Upper lobe of left lung (tissue), 6 donors: ENCODE results near the gene SLC25A28. TPM values are rescaled to one million over a fixed set of nuclear protein-coding genes. Genes with fewer than 3 reads are reported as not detected.
A peak's percentile ranks its signal among the peaks of the same experiment; 100 is the strongest.

Source experiments
- ATAC-seq, 2 donors: fragments of 200-7000 bp; cut with Tn5 transposase; one replicate each; pipeline ENCODE4 v1.9.1; 2022; ENCODE audit warnings: mild to moderate bottlenecking in 2 of 2, moderate library complexity in 2 of 2; ENCODE audit not compliant: low FRiP score in 2 of 2
- DNase-seq, 2 donors: peaks; one replicate each; pipeline ENCODE4 v3.0.0-alpha.2; 2019 to 2020
- H3K27ac ChIP-seq, 4 donors: fragments of 200-600 bp; sonication (generic); one replicate each; pipeline ENCODE4 v1.5.1; 2016 to 2019
- H3K27me3 ChIP-seq, 4 donors: fragments of 200-600 bp; sonication (generic); one replicate each; pipeline ENCODE4 v1.5.1; 2017 to 2019
- H3K36me3 ChIP-seq, 4 donors: fragments of 200-600 bp; sonication (generic); one replicate each; pipeline ENCODE4 v1.5.1; 2016 to 2019
- H3K4me1 ChIP-seq, 4 donors: fragments of 200-600 bp; sonication (generic); one replicate each; pipeline ENCODE4 v1.5.1; 2018 to 2019
- H3K4me3 ChIP-seq, 4 donors: fragments of 200-600 bp; sonication (generic); one replicate each; pipeline ENCODE4 v1.5.1; 2017 to 2019; ENCODE audit warnings: mild to moderate bottlenecking in 2 of 4, moderate library complexity in 1 of 4
- H3K9me3 ChIP-seq, 4 donors: fragments of 200-600 bp; sonication (generic); one replicate each; pipeline ENCODE4 v1.5.1; 2018 to 2019
- EP300 ChIP-seq, 4 donors: sonication (generic); formaldehyde crosslinking; IDR thresholded peaks; one replicate each; pipeline ENCODE4 v1.5.1; 2017; ENCODE audit warnings: antibody characterized with exemption in 4 of 4, control low read depth in 2 of 4
- POLR2A ChIP-seq, 4 donors: fragments of 450-650 bp; IDR thresholded peaks; one replicate each; pipeline ENCODE4 v1.5.1; 2016 to 2017; ENCODE audit warnings: antibody characterized with exemption in 4 of 4, mild to moderate bottlenecking in 2 of 4
- POLR2AphosphoS5 ChIP-seq, 2 donors: sonication (generic); formaldehyde crosslinking; IDR thresholded peaks; one replicate each; pipeline ENCODE4 v1.5.1; 2017; ENCODE audit warnings: antibody characterized with exemption in 2 of 2
- WGBS, 2 donors: methylation state at CpG; one replicate each; pipeline ENCODE4 v1.1.5; 2017 to 2018; 5-methylcytosine and 5-hydroxymethylcytosine counted together
- total RNA-seq, 6 donors: library from RNA; depleted of rRNA in 4 of 6; stranded (reverse); fragments of >200 nt in 4 of 6; gene quantifications; one replicate each; pipeline versions ENCODE4 v1.1.0 to v1.2.1, GENCODE V29; 2016 to 2021
- TF ChIP-seq, protein P1 (sequence below), 6 experiments: fragments of 450-650 bp in 4 of 6; fragments of 200-600 bp in 2 of 6; sonication (generic) in 2 of 6; IDR thresholded peaks; one replicate each; pipeline ENCODE4 v1.5.1; 2016 to 2019; ENCODE audit warnings: antibody characterized with exemption in 6 of 6
- donor health status: DM: no; HTN: no; CAD: no; lungs with moderate emphysema.
- donor health status: DM: no; HTN: yes; CAD: no; lungs with severe emphysema.

The SLC25A28 gene
- total RNA-seq, 6 donors from 2014 or later, result 25.7 to 53.4 (median 45.3) TPM

DNA sequence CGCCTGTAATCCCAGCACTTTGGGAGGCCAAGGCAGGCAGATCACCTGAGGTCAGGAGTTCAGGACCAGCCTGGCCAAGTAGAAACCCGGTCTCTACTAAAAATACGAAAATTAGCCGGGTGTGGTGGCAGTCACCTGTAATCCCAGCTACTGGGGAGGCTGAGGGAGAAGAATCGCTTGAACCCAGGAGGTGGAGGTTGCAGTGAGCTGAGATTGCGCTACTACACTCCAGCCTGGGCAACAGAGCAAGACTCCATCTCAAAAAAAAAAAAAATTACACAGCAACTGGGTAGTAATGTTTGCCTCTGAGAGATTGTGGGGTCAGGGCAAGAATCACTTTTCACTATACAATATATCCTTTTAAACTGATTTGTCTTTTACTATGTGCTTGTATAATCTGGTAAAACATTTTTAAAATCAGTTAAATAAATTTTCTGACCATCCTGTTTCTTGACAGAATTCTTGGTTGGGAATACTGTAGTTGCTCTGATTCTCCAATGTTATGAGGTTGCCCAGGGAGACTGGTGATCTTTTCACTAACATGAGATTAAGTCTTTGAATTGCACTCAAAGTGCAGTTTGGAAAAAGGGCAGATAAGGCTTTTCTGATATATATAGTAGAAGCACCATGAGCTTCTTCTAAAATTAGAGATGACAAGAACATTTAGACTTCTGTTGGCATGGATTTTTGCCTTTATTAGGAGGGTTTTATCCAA, 40.6 kb upstream of the SLC25A28 start:
- DNase-seq (no peak), ATAC-seq (no peak)
- Histone ChIP-seq H3K4me3 (no peak overlapping the region), H3K27ac (no peak overlapping the region), H3K27me3 (no peaks in the 10 kb centered on the region), H3K4me1 (peaks cover 10 to 28% (median 15%) of the 10 kb centered on the region in 4 donors), H3K9me3 (no peaks in the 10 kb centered on the region), H3K36me3 (peaks cover 0 to 18% (median under 1%) of the 10 kb centered on the region in 4 donors)
- WGBS, 2 donors, result 92 to 97% methylated on average over 6 of the region's 6 CpGs
- no peak for TF ChIP-seq POLR2AphosphoS5 (IDR thresholded peaks at IDR 0.05)
- no peak for TF ChIP-seq POLR2A (IDR thresholded peaks at IDR 0.05)

DNA sequence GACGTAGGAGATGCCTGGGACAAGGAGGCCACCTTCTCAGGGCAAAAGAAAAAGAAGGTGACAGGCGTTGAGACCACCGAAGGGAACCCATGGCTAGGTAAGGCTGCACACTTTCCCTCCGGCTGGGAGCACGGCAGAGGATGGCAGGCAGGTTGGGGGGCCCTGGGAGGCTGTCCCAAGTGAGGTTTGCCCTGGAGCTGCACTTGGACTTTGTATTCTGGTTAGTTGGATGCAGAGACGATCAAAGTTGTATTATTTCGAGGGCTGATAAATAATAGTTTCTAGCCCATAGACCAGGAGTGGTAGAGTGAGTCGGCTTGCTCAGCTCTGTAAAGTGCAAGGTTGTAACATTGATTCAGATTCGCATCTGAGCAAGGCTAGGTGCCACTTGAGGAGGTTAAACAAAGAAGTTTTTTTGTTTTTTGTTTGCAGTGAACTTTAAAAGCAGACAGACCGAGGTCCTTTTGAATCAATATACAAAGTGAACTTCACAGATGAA, 39.7 kb upstream of the SLC25A28 start:
- no peak for DNase-seq

DNA sequence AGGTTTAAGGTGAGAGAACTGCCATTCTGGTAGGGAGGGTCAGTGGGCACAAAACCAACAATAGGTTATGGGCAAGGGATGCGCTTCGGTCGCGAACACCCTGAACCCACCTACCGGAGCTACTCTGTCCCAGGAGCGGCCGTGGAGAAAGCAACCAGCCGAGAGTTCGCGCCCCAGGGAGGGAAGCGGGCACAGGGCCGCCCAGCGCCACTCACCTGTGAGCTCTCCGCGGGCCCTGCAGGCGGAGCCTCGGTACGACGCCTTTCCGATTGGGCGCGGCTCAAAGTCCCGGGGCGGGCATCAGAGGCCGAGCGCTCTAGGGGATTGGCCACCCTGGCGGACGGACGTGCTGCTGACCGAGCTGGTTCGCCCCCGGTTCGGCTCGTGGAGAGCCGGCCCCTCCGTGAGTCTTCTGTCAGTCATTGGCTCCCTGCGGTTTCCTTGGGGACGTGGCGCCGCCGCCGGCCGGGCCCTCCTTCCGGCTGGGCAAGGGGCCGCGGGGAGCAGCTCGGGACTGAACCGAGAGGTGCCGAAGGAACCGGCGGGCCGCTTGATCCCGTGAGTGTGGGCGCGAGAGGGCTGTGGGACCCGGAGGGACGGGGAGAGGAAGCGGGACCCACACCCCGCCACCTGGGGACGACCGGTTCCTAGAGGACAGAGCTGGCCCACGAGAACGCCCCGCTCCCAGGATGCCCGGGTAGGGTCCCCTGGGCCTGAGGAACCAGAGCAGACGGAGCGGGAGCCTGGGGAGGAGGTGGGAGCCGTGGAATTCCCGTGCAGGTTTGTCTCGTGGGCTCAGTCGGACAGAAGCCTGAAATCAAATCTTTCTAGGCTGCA, 39.0 kb upstream of the SLC25A28 start, which contains the start of gene ENTPD7:
Gene ENTPD7, plus strand, starts transcription at position 479 of the 837 bp plus-strand sequence. CDS start 448 bp downstream, outside the sequence.
- H3K36me3 ChIP-seq, result peaks cover 0 to 5% (median 0%) of the 10 kb centered on the region in 4 donors
- peak; percentile 99 to 100 for ATAC-seq
- DNase-seq, result peak; percentile 96 to 99
- no peak for TF ChIP-seq EP300 (IDR thresholded peaks at IDR 0.05)
- TF ChIP-seq, protein P1, sequence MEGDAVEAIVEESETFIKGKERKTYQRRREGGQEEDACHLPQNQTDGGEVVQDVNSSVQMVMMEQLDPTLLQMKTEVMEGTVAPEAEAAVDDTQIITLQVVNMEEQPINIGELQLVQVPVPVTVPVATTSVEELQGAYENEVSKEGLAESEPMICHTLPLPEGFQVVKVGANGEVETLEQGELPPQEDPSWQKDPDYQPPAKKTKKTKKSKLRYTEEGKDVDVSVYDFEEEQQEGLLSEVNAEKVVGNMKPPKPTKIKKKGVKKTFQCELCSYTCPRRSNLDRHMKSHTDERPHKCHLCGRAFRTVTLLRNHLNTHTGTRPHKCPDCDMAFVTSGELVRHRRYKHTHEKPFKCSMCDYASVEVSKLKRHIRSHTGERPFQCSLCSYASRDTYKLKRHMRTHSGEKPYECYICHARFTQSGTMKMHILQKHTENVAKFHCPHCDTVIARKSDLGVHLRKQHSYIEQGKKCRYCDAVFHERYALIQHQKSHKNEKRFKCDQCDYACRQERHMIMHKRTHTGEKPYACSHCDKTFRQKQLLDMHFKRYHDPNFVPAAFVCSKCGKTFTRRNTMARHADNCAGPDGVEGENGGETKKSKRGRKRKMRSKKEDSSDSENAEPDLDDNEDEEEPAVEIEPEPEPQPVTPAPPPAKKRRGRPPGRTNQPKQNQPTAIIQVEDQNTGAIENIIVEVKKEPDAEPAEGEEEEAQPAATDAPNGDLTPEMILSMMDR (IDR thresholded peaks at IDR 0.05), result peak; percentile 38 to 84 (median 80)
- TF ChIP-seq POLR2A (IDR thresholded peaks at IDR 0.05), result peak in 2 of 4 donors; percentile 29 to 54
- TF ChIP-seq POLR2AphosphoS5 (IDR thresholded peaks at IDR 0.05), result peak; percentile 18 to 56
- WGBS, 2 donors, result 0 to 1% methylated on average over 26 to 36 of the region's 71 CpGs
- peaks cover 10 to 28% (median 15%) of the 10 kb centered on the region in 4 donors for H3K4me1 ChIP-seq
- peak within 1 kb of the TSS; percentile 36 to 82 (median 74) for H3K27ac ChIP-seq
- H3K4me3 ChIP-seq, result peak within 1 kb of the TSS; percentile 50 to 88 (median 82)
- H3K9me3 ChIP-seq, result no peaks in the 10 kb centered on the region
- no peaks in the 10 kb centered on the region for H3K27me3 ChIP-seq

More for the DNA sequence above, 39.7 kb upstream of the SLC25A28 start:
- TF ChIP-seq POLR2AphosphoS5 (IDR thresholded peaks at IDR 0.05) (no peak), EP300 (IDR thresholded peaks at IDR 0.05) (no peak), POLR2A (IDR thresholded peaks at IDR 0.05) (no peak)
- TF ChIP-seq, protein P1 (IDR thresholded peaks at IDR 0.05), result no peak
- Histone ChIP-seq H3K4me3 (peak overlapping the region; percentile 50 to 88 (median 82)), H3K9me3 (no peaks in the 10 kb centered on the region), H3K27ac (peak overlapping the region in 3 of 4 donors; percentile 72 to 82 (median 75)), H3K36me3 (peaks cover 0 to 10% (median 0%) of the 10 kb centered on the region in 4 donors), H3K27me3 (no peaks in the 10 kb centered on the region), H3K4me1 (peaks cover 10 to 28% (median 15%) of the 10 kb centered on the region in 4 donors)
- WGBS, 2 donors, result 17 to 18% methylated on average over 8 to 10 of the region's 10 CpGs
- no peak for ATAC-seq

DNA sequence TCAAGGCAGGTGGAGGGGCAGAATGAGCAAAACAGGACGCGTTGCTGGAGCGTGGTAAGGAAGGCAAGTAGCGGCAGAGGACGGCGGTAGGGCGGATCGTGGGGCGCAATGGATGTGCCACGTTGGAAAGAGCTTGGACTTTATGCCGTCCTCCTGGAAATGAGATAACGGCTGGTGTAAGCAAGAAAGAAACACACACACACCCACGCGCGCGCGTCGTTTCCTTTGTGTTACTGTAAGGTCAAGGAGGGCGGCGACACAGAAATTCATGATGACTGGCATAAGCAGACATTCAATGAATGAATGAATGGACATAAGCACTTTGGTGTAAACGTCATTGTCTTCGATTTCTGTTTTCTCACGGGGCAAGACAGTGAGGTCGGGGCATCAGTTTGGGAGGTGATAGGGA, 38.4 kb upstream of the SLC25A28 start:
- H3K27ac ChIP-seq, result peak overlapping the region; percentile 36 to 82 (median 74)
- ATAC-seq (peak; percentile 21 to 57), DNase-seq (peak; percentile 60 to 75)
- WGBS, 2 donors, result 6 to 19% methylated on average over 24 of the region's 24 CpGs
- no peaks in the 10 kb centered on the region for H3K27me3 ChIP-seq
- no peaks in the 10 kb centered on the region for H3K9me3 ChIP-seq
- peak overlapping the region; percentile 50 to 88 (median 82) for H3K4me3 ChIP-seq
- peaks cover 10 to 28% (median 15%) of the 10 kb centered on the region in 4 donors for H3K4me1 ChIP-seq
- H3K36me3 ChIP-seq, result peaks cover 0 to 3% (median 0%) of the 10 kb centered on the region in 4 donors
- peak in 1 of 4 donors; percentile 37 for TF ChIP-seq EP300 (IDR thresholded peaks at IDR 0.05)
- no peak for TF ChIP-seq POLR2AphosphoS5 (IDR thresholded peaks at IDR 0.05)

DNA sequence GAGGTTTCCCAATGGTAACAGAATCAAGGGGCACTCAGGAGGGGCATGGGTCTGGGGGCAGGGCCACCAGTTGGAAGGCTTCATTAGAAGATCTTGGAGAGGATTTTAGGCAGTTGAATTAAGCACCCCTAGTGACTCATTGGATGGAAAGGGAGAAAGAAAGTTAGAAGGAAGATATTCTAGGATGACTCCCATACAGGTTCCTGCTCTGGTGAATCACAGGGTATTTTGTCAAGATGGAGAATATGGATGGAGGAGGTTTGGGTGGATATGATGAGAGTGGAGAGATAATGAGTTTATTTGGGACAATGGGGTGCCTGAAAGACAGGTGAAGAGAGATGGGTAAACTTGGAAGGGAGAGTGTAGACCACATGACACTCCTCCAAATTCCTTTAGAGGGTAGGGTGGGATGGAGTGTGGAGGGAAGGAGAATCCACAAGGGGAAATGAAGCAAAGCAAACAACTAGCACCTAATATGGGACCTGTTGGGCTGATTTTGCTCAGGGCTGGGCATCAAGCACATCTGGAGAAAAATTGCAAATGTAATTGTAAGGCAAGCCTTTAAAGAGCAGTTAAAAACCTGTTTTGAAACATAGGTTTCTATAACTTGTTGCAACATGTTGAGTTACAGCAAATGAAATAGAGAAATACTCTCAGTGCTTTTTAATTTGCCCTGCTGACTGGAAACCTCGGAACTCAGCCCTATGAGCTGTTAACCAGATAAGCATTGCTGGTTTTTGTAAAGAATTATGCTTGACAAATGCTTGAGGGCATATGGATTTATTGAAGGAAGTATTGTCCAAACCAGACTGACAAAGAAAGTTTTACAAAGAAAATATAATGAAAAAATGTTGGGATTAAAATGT, 36.2 kb upstream of the SLC25A28 start:
- no peak for DNase-seq
- H3K27ac ChIP-seq, result peak overlapping the region in 2 of 4 donors; percentile 21 to 49
- no peaks in the 10 kb centered on the region for H3K36me3 ChIP-seq
- H3K27me3 ChIP-seq, result no peaks in the 10 kb centered on the region
- no peaks in the 10 kb centered on the region for H3K9me3 ChIP-seq
- ATAC-seq, result no peak
- H3K4me1 ChIP-seq, result peaks cover 10 to 28% (median 15%) of the 10 kb centered on the region in 4 donors
- TF ChIP-seq POLR2AphosphoS5 (IDR thresholded peaks at IDR 0.05) (no peak), EP300 (IDR thresholded peaks at IDR 0.05) (no peak), POLR2A (IDR thresholded peaks at IDR 0.05) (no peak)
- TF ChIP-seq, protein P1 (IDR thresholded peaks at IDR 0.05), result no peak
- H3K4me3 ChIP-seq, result no peak overlapping the region
- 0% methylated on average over 1 of the region's 1 CpG for WGBS, 2 donors
